Hindlimb muscle (tissue), 1 donor: Measurements from ENCODE around the gene SULT2B1. TPM values are rescaled to one million over a fixed set of nuclear protein-coding genes. Genes with fewer than 3 reads are reported as not detected.

Experiments used
- DNase-seq: peaks from one replicate; pipeline ENCODE4 v3.0.0-alpha.2; 2013
- polyA plus RNA-seq: library from polyadenylated mRNA; unstranded; fragments of 120-200 nt; gene quantifications from one replicate; pipeline ENCODE4 v1.2.1, GENCODE V29; 2013; ENCODE audit not compliant: insufficient read length

Gene SULT2B1
- polyA plus RNA-seq, 1 donor = 0.32 TPM

- DNase-seq = peak; percentile 95
These were observed 82.7 kb downstream of the SULT2B1 start for GRCh38 chr19:48634424-48635262.

- DNase-seq = no peak
These were observed 83.4 kb downstream of the SULT2B1 start for GRCh38 chr19:48635263-48635965.

- no peak for DNase-seq
These were observed 84.2 kb downstream of the SULT2B1 start for GRCh38 chr19:48635966-48636858.

GRCh38 chr19:48636859-48637448, 85.0 kb downstream of the SULT2B1 start, which contains the start of gene DBP:
Gene DBP (minus strand): TSS chr19:48637379. CDS start chr19:48636994, 385 bp downstream.
- no peak for DNase-seq

- DNase-seq = peak; percentile 98
These were observed 85.5 kb downstream of the SULT2B1 start for GRCh38 chr19:48637449-48637947.

GRCh38 chr19:48637948-48638830, 86.2 kb downstream of the SULT2B1 start:
- peak; percentile 92 for DNase-seq

GRCh38 chr19:48638831-48639381, 86.9 kb downstream of the SULT2B1 start:
- no peak for DNase-seq

- DNase-seq = no peak
These were observed 87.8 kb downstream of the SULT2B1 start for GRCh38 chr19:48639483-48640375.

GRCh38 chr19:48641850-48642249, 89.9 kb downstream of the SULT2B1 start:
- DNase-seq = no peak

GRCh38 chr19:48642862-48643261, 90.9 kb downstream of the SULT2B1 start:
- DNase-seq = no peak

- DNase-seq = no peak
These were observed 92.4 kb downstream of the SULT2B1 start for GRCh38 chr19:48644355-48644754.

- peak; percentile 83 for DNase-seq
These were observed 93.1 kb downstream of the SULT2B1 start for GRCh38 chr19:48644839-48645619.

GRCh38 chr19:48645620-48646000, 93.6 kb downstream of the SULT2B1 start:
- no peak for DNase-seq

GRCh38 chr19:48646001-48646721, 94.2 kb downstream of the SULT2B1 start, which contains the start of gene CA11:
Gene CA11 (minus strand): TSS chr19:48646187. CDS start chr19:48645632, 555 bp downstream.
- peak; percentile 93 for DNase-seq

- DNase-seq = no peak
These were observed 94.8 kb downstream of the SULT2B1 start for GRCh38 chr19:48646722-48647216.

GRCh38 chr19:48648134-48648533, 96.2 kb downstream of the SULT2B1 start:
- no peak for DNase-seq
